IPS-11a (cell line): ENCODE measurements around the gene UBASH3A.

ENCODE experiments used
- H3K4me3 ChIP-seq: one replicate; pipeline ENCODE4 v1.5.1; 2013; ENCODE audit warnings: low read depth, low read length, control low read depth

The UBASH3A gene

DNA sequence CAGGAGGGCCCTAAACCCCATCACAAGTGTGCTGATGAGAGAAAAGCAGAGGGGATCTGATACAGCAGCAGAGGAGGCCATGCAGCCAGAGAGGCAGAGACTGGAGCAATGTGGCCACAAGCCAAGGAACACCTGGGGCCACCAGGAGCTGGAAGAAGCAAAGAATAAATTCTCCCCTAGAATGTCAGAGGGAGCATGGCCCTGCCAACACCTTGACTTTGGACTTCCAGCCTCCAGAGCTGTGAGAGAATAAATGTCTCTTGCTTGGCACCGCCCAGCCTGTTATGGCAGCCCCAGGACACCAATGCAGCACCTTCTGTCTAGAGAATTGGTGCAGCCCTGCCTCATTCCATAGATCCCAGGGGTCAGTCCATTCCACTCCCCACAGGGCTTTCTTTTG lies 25.3 kb downstream of the UBASH3A start:
- H3K4me3 ChIP-seq = no peak overlapping the region

- no peak overlapping the region for H3K4me3 ChIP-seq
These were observed 26.2 kb downstream of the UBASH3A start for GRCh38 chr21:42429856-42430255.

DNA sequence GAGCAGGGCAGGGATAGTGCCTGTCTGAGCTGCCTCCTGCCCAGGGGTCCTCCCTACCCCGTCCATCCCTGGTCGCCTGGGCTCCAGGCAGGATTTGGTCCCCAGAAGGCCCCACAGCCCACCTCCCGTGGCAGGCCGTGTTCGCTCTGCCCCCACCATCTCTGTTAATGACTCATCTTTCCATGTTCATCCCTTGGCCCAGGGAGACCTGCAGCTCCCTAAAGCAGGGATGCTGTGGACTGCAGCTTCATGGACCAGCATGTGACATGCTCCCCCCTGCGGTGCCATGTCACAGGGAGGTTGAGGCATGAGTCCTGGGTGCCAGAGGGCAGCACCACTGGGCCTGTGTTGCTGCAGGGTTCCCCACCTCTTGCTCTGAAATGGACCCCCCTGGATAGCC lies 26.8 kb downstream of the UBASH3A start:
- H3K4me3 ChIP-seq = no peak overlapping the region

DNA sequence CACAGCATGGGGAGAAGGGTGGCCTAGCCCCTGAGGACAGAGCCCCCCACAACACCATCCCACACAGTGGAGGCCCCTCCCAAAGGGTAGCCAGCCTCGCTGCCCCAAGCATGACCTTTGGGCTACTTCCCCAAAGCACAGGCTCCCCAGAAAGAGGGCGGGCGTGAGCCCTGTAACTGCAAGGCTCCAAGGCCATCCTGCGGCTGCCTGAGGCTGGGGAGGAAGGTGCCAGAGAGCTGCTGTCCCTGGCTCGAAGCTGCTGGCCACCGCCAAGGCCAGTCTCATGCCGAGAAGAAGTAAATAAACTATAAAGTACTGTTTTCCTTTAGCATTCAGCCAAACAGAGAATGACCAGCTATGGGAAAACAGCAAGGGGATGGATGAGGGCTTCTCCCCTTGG lies 27.5 kb downstream of the UBASH3A start:
- H3K4me3 ChIP-seq = no peak overlapping the region

GRCh38 chr21:42432695-42433094 lies 29.0 kb downstream of the UBASH3A start:
- H3K4me3 ChIP-seq = no peak overlapping the region

GRCh38 chr21:42433946-42434551 lies 30.3 kb downstream of the UBASH3A start:
- H3K4me3 ChIP-seq = no peak overlapping the region

DNA sequence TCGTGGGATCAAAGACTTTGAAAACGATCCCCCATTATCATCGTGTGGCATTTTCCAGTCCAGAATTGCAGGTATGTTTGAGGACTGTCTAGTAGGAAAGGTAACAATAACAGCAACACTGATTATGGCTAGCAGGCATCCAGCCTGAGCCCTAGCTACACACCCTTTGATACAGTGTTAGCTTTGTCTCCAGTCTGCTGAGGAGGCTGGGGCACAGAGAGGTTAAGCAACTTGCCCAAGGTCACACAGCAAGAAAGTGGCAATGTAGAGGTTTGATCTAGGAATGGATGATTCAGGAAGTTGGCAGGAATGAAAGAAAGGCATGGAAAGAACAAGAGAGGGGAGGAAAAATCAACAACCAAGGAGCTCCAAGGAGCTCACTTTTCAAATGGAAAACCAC lies 31.2 kb downstream of the UBASH3A start:
- H3K4me3 ChIP-seq = no peak overlapping the region

- no peak overlapping the region for H3K4me3 ChIP-seq
These were observed 31.7 kb downstream of the UBASH3A start for GRCh38 chr21:42435401-42435800.

- H3K4me3 ChIP-seq = no peak overlapping the region
These were observed 32.1 kb downstream of the UBASH3A start for GRCh38 chr21:42435833-42436232.

GRCh38 chr21:42436914-42437313 lies 33.2 kb downstream of the UBASH3A start:
- H3K4me3 ChIP-seq = no peak overlapping the region

DNA sequence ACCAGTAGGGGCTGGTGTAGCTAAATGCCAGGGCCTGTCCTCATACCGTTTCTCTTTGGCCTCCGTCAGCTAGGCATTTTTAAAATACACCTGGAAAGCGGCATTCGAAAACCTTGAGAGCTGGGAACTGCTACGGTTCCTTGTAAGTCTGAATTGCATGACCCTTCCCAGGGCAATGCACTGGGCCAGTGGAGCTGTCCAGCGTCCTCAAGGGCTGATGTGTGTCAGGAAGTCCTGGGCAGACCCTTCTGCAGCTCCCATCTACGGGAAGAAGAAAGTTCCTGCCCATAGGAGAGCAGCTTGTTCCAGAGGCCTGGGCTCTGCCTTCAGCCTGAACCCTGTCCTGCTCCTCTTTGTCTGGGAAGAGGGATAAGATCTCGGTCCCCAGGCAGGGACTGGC lies 34.1 kb downstream of the UBASH3A start:
- no peak overlapping the region for H3K4me3 ChIP-seq

DNA sequence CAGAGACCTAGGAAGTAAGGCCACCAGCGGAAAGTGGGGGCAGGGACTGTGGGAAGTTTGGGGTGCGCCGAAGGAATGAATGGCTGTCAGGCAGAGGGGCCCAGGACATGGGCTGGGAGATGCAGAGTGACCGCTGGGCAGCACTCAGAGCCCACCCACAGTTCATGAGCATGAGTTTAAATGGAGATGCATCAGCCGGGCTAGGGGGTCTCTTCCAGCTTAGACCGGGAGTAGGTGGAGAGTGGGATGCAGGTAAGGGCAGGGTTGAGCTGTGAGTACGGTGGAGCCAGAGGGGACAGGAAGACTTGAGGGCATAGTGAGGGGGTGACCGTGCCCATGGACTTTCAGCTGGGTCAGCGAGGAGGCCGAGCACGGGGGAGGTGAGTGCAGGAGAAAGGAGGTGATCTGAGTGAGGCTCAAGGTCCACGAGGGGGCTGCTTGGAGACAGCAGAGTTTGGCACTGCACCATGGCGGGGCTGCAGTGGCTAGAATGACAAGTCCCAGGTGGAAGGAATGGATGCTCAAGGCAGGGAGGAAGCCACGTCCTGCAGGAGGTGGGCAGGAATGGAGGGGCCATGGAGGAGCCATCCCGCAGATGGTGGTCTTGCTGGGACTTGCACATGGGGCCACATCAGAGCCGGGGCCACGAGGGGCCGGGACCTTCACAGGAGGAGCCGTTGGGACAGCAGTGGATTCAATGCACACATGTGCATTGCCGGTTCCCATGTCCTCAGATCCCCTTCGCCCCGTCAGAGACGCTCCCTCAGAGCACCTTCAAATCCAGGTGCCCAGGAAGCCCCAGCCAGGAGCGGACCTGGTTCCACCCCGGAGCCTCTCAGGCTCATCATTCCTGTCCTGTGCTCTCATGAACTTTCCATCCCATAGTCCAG lies 34.9 kb downstream of the UBASH3A start:
- H3K4me3 ChIP-seq = no peak overlapping the region

DNA sequence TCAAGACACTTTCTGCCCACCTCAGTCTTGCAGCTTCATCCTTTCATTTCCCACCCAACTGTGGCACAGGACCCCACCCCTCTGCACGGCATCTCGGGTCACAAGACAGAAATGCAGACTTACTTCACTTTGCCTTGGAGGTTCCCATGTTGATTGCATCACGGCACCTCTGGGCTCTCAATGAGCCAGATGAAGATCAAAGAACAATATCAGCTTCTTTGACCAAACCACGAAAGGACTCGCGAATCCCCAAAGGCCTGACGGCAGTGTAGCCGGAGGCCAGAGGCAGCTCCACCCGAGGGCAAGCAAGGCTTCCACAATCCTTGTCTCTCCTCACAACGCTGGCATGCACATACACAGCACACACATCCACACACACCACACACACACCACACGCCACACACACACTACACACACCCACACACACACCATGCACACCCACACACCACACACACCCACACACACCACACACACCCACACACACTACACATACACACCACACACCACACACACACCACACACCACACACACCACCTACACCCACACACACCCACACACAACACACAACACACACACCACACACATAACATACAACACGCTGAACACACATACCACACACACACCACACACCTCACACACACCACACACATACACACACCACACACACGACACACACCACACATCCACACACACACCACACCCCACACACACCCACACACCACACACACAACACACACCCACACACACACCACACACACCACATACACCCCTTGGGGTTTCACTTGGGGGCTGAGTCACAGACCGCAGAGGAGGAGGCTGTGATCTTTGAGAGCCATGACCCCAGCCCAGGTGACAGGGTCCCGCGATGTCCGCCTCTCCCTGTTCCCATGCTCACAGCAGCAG lies 35.8 kb downstream of the UBASH3A start:
- no peak overlapping the region for H3K4me3 ChIP-seq

GRCh38 chr21:42440187-42440792 lies 36.6 kb downstream of the UBASH3A start:
- H3K4me3 ChIP-seq = no peak overlapping the region

DNA sequence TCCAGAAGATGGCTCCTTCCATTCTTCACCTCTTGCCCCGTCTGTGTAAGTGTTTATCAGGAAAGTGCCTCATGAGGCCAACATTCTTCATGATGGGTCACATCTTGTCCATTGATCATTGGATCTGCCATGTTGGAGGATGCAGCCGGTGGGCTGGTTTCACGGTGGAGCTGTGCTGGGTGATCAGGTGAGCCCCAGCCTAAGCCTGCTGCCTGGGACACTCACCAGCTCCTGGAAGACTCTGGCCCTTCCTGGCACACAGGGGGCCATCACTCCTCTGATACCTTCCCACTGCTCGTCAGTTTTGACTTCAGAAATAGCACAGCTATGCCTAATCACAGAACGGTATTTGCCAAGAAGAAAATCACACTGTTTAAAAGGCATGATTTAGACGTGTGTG lies 38.3 kb downstream of the UBASH3A start:
- H3K4me3 ChIP-seq = no peak overlapping the region

- no peak overlapping the region for H3K4me3 ChIP-seq
These were observed 39.6 kb downstream of the UBASH3A start for GRCh38 chr21:42443181-42443785.

- H3K4me3 ChIP-seq = no peak overlapping the region
These were observed 40.4 kb downstream of the UBASH3A start for GRCh38 chr21:42443876-42444744.

DNA sequence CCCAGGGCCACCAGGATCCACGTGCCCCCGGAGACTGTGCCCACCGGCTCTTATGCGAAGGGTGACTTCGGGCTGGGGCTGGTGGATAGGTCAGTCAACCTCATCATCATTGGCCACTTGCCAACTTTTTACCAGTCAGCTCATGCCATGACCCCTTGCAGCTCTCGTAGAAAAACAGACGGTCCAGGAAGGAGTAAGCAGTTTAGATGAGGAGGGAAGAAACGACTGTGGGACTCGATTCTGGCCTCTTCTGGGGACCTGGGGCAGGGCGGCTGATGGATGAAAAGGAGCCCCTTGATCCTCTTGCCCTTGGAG lies 41.0 kb downstream of the UBASH3A start:
- no peak overlapping the region for H3K4me3 ChIP-seq

DNA sequence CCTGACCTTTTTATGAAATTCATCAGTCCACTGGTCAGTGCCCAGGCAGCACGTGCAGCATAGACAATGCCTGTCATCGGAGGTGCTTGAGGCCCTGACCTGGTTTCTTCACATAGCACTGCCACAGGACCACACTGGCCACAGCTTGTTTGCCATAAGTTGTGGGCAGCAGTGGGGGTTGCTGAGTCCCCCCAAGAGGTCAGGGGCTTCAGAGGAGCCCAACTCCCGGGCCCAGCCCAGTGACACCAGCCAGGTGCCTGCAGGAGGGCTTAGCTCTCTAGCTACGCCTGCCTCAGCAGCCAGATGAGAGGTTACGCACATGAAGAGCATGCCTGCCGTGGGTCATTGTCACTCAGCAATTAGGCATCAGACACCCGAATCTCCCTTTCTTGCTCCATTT lies 41.6 kb downstream of the UBASH3A start:
- no peak overlapping the region for H3K4me3 ChIP-seq

GRCh38 chr21:42446531-42446930 lies 42.8 kb downstream of the UBASH3A start:
- H3K4me3 ChIP-seq = no peak overlapping the region
